ENCODE results near the gene TMEM201. TPM values are rescaled to one million over a fixed set of nuclear protein-coding genes. Genes with fewer than 3 reads are reported as not detected.

TMEM201 gene
- total and polyA plus RNA-seq, 2 of the 8 experiments (the other 6 are each of a cell fraction or from before 2014, with no cell fraction given), result 8.2 to 27.1 TPM

DNA sequence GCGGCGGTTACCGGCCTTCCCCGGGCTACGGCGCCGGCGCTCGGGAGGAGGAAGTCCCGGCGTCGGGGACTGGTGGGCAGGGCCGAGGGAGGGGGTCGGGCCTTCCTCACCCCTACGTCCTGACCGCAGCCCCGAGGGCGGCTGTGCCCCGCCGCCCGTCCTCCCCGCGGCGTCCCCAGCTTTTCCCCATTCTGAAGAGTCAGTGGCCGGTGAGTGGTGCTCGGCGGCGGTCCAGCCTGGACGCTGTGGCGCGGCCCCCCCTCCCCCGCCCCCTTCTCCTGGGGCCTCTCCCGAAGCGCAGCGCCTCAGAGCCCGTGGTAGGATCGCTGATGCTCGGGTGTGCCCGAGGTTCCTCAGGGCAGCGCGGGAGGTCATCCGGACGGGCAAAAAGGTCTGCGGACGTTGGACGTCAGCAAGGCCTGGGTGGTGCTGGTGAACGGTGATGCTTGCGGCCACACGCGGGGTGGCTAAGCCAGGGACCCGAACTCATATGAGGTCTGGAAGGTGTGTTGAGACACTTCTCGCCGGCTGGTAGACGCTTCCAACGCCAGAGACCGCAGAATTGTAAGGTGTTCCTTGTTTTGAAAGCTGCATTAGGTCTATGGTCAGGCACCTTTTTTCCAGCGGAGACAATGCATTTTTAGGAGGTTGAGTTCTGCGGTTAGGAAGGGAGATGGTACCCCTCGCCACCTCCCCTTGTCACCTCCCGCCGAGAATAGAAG, 48.7 kb upstream of the TMEM201 start (continued):
- no peak for TF ChIP-seq NANOG (IDR thresholded peaks at IDR 0.05; ENCODE audit: insufficient read depth, low read depth, low read length, poor library complexity, severe bottlenecking)
- peak in 1 of 2 experiments; percentile 23; a peak in 1 of 4 replicates for TF ChIP-seq SIN3A (conservative IDR thresholded peaks at IDR 0.05 in 1 of 2, IDR thresholded peaks at IDR 0.05 in 1 of 2; ENCODE audit: low read depth in 1 of 2, low read length in 2 of 2)
- no peak for TF ChIP-seq CBX8 (IDR thresholded peaks at IDR 0.05; ENCODE audit: borderline replicate concordance, low read depth, low read length)
- TF ChIP-seq TAF1 (IDR thresholded peaks at IDR 0.05; ENCODE audit: low read depth, low read length), result 0 out of 2 replicates have a peak, but pooled peaks have one; percentile 19
- peak; percentile 35; the same call in 1 of the 2 replicates for TF ChIP-seq CREB1 (IDR thresholded peaks at IDR 0.05)
- TF ChIP-seq, protein P1, sequence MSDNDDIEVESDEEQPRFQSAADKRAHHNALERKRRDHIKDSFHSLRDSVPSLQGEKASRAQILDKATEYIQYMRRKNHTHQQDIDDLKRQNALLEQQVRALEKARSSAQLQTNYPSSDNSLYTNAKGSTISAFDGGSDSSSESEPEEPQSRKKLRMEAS (IDR thresholded peaks at IDR 0.05), result peak; percentile 44; the same call in 1 of the 2 replicates
- TF ChIP-seq SUZ12 (IDR thresholded peaks at IDR 0.05; ENCODE audit: low read length), result no peak
